Measurements from ENCODE around the gene HABP2. TPM values are rescaled to one million over a fixed set of nuclear protein-coding genes. Genes with fewer than 3 reads are reported as not detected.
A peak's percentile ranks its signal among the peaks of the same experiment; 100 is the strongest.

The HABP2 gene
- total and polyA plus RNA-seq, 2 experiments from 2014 or later: not detected

- Mint-ChIP-seq H3K4me1 (peaks cover 73% of the 10 kb centered on the region), H3K9me3 (no peaks in the 10 kb centered on the region), H3K36me3 (ENCODE audit: low read depth) (no peaks in the 10 kb centered on the region), H3K27ac (peak overlapping the region; percentile 10; the same call in 1 of the 2 replicates), H3K27me3 (ENCODE audit: insufficient read depth, low read depth, poor library complexity) (peaks cover 16% of the 10 kb centered on the region), H3K4me3 (peak overlapping the region; percentile 58)
- Histone ChIP-seq H3K4me3 (peak overlapping the region; percentile 19), H3F3A (replicated peaks; ENCODE audit: low read depth) (no peaks in the 10 kb centered on the region), H3K27me3 (ENCODE audit: insufficient read depth) (peaks cover 5% of the 10 kb centered on the region), H3K36me3 (ENCODE audit: insufficient read depth) (no peaks in the 10 kb centered on the region), H2AFZ (no peak overlapping the region), H4K20me1 (replicated peaks; ENCODE audit: insufficient read depth) (no peaks in the 10 kb centered on the region), H3K4me2 (peak overlapping the region; percentile 67), H3K79me2 (replicated peaks; ENCODE audit: insufficient read depth) (no peaks in the 10 kb centered on the region), H3K4me1 (ENCODE audit: insufficient read depth) (peaks cover 44% of the 10 kb centered on the region), H3K9me2 (ENCODE audit: insufficient read depth) (no peaks in the 10 kb centered on the region), H3K27ac (ENCODE audit: low read depth) (no peak overlapping the region)
- TF ChIP-seq CTCF (conservative IDR thresholded peaks at IDR 0.05; ENCODE audit: low read depth in 2 of 2) (peak; percentile 61 to 85), CREB1 (CRISPR knock-in tag; IDR thresholded peaks at IDR 0.05; ENCODE audit: low read depth) (no peak)
- DNase-seq (ENCODE audit: low spot score) (peak; percentile 71), ATAC-seq (peak; percentile 64)
Observed at GRCh38 chr10:113616244-113617074, 63.6 kb downstream of the HABP2 start.

- ATAC-seq (peak; percentile 86), DNase-seq (ENCODE audit: low spot score) (peak; percentile 69)
- Histone ChIP-seq H3K4me1 (ENCODE audit: insufficient read depth) (peaks cover 44% of the 10 kb centered on the region), H3K27me3 (ENCODE audit: insufficient read depth) (peaks cover 5% of the 10 kb centered on the region), H3K9me2 (ENCODE audit: insufficient read depth) (no peaks in the 10 kb centered on the region), H4K20me1 (replicated peaks; ENCODE audit: insufficient read depth) (no peaks in the 10 kb centered on the region), H3K27ac (ENCODE audit: low read depth) (no peak overlapping the region), H3K4me3 (peak overlapping the region; percentile 19), H3K79me2 (replicated peaks; ENCODE audit: insufficient read depth) (no peaks in the 10 kb centered on the region), H3F3A (replicated peaks; ENCODE audit: low read depth) (no peaks in the 10 kb centered on the region), H3K36me3 (ENCODE audit: insufficient read depth) (no peaks in the 10 kb centered on the region), H3K4me2 (peak overlapping the region; percentile 67), H2AFZ (no peak overlapping the region)
- Mint-ChIP-seq H3K4me3 (peak overlapping the region; percentile 58), H3K27ac (peak overlapping the region; percentile 10; the same call in 1 of the 2 replicates), H3K36me3 (ENCODE audit: low read depth) (no peaks in the 10 kb centered on the region), H3K4me1 (peaks cover 73% of the 10 kb centered on the region), H3K27me3 (ENCODE audit: insufficient read depth, low read depth, poor library complexity) (peaks cover 16% of the 10 kb centered on the region), H3K9me3 (no peaks in the 10 kb centered on the region)
- TF ChIP-seq NANOG (IDR thresholded peaks at IDR 0.05; ENCODE audit: borderline replicate concordance) (0 out of 2 replicates have a peak, but pooled peaks have one; percentile 10), JUNB (IDR thresholded peaks at IDR 0.05; ENCODE audit: unreplicated experiment) (peak; percentile 50), ZNF331 (CRISPR knock-in tag; IDR thresholded peaks at IDR 0.05; ENCODE audit: low read depth) (no peak)
Observed at GRCh38 chr10:113617086-113617485, 64.2 kb downstream of the HABP2 start.

- Histone ChIP-seq H3K36me3 (ENCODE audit: insufficient read depth) (no peaks in the 10 kb centered on the region), H3K4me3 (no peak overlapping the region), H2AFZ (no peak overlapping the region), H3F3A (replicated peaks; ENCODE audit: low read depth) (no peaks in the 10 kb centered on the region), H3K79me2 (replicated peaks; ENCODE audit: insufficient read depth) (no peaks in the 10 kb centered on the region), H3K4me1 (ENCODE audit: insufficient read depth) (peaks cover 44% of the 10 kb centered on the region), H4K20me1 (replicated peaks; ENCODE audit: insufficient read depth) (no peaks in the 10 kb centered on the region), H3K4me2 (no peak overlapping the region), H3K27ac (ENCODE audit: low read depth) (no peak overlapping the region), H3K9me2 (ENCODE audit: insufficient read depth) (no peaks in the 10 kb centered on the region), H3K27me3 (ENCODE audit: insufficient read depth) (peaks cover 5% of the 10 kb centered on the region)
- no peak overlapping the region for H3K4me3 Mint-ChIP-seq
- H3K9me3 Mint-ChIP-seq: no peaks in the 10 kb centered on the region
- H3K4me1 Mint-ChIP-seq: peaks cover 69% of the 10 kb centered on the region
- no peak overlapping the region for H3K27ac Mint-ChIP-seq
- peaks cover 16% of the 10 kb centered on the region for H3K27me3 Mint-ChIP-seq (ENCODE audit: insufficient read depth, low read depth, poor library complexity)
- no peaks in the 10 kb centered on the region for H3K36me3 Mint-ChIP-seq (ENCODE audit: low read depth)
- DNase-seq (ENCODE audit: low spot score) (no peak), ATAC-seq (no peak)
- TF ChIP-seq POLR2AphosphoS5 (IDR thresholded peaks at IDR 0.05; ENCODE audit: low read depth): no peak
- TF ChIP-seq ETS1 (IDR thresholded peaks at IDR 0.05): no peak
- TF ChIP-seq JUNB (IDR thresholded peaks at IDR 0.05; ENCODE audit: unreplicated experiment): no peak
- TF ChIP-seq CREB1 (CRISPR knock-in tag; IDR thresholded peaks at IDR 0.05; ENCODE audit: low read depth): no peak
Observed at GRCh38 chr10:113618338-113618737, 65.5 kb downstream of the HABP2 start.

All from GM23338 (cell line).